Measurements from ENCODE around the gene ABCC3.

ABCC3 gene

GRCh38 chr17:50627782-50628601 is 6.7 kb upstream of the ABCC3 start:
- TF ChIP-seq ZFX (IDR thresholded peaks at IDR 0.05; ENCODE audit: borderline replicate concordance) (no peak), CTCF (IDR thresholded peaks at IDR 0.05) (no peak; the same call in 1 of the 2 replicates)
- no peak overlapping the region for H3K27ac ChIP-seq

GRCh38 chr17:50629902-50630301 is 4.8 kb upstream of the ABCC3 start:
- H3K27ac ChIP-seq = no peak overlapping the region

GRCh38 chr17:50630524-50631194 is 4.0 kb upstream of the ABCC3 start:
- TF ChIP-seq CTCF (IDR thresholded peaks at IDR 0.05) (peak; percentile 96), ZFX (IDR thresholded peaks at IDR 0.05; ENCODE audit: borderline replicate concordance) (no peak)

More at GRCh38 chr17:50629902-50630301, 4.8 kb upstream of the ABCC3 start:
- TF ChIP-seq CTCF (IDR thresholded peaks at IDR 0.05) (no peak), ZFX (IDR thresholded peaks at IDR 0.05; ENCODE audit: borderline replicate concordance) (no peak)

GRCh38 chr17:50631195-50631907 is 3.3 kb upstream of the ABCC3 start:
- no peak overlapping the region for H3K27ac ChIP-seq
- TF ChIP-seq ZFX (IDR thresholded peaks at IDR 0.05; ENCODE audit: borderline replicate concordance) (no peak), CTCF (IDR thresholded peaks at IDR 0.05) (no peak)

More at GRCh38 chr17:50630524-50631194, 4.0 kb upstream of the ABCC3 start:
- no peak overlapping the region for H3K27ac ChIP-seq

GRCh38 chr17:50631908-50632571 is 2.6 kb upstream of the ABCC3 start:
- no peak overlapping the region for H3K27ac ChIP-seq
- TF ChIP-seq ZFX (IDR thresholded peaks at IDR 0.05; ENCODE audit: borderline replicate concordance) = no peak
- no peak for TF ChIP-seq CTCF (IDR thresholded peaks at IDR 0.05)

GRCh38 chr17:50632637-50633036 is 2.0 kb upstream of the ABCC3 start:
- no peak for TF ChIP-seq CTCF (IDR thresholded peaks at IDR 0.05)
- no peak for TF ChIP-seq ZFX (IDR thresholded peaks at IDR 0.05; ENCODE audit: borderline replicate concordance)
- H3K27ac ChIP-seq = no peak overlapping the region

All from 22Rv1 (cell line).